HUES64 (cell line): ENCODE data around the gene IRAK3.
"Not testable (repeated sequence)": the region's sequence is repeated elsewhere in the genome, so short reads cannot be mapped to it uniquely, and the experiment has no call there.

Experiments
- H3K27ac ChIP-seq: 2 replicates; pipeline ENCODE4 v1.7.0; 2013; ENCODE audit warnings: low read depth, low read length, inconsistent platforms
- H3K27me3 ChIP-seq: 2 replicates; pipeline ENCODE4 v1.6.1; 2013; ENCODE audit warnings: mild to moderate bottlenecking, low read length; ENCODE audit not compliant: insufficient read depth
- H3K36me3 ChIP-seq: 2 replicates; pipeline ENCODE4 v1.6.1; 2013; ENCODE audit warnings: mild to moderate bottlenecking, low read length; ENCODE audit not compliant: insufficient read depth
- H3K4me1 ChIP-seq: 2 replicates; pipeline ENCODE4 v1.6.1; 2013; ENCODE audit warnings: mild to moderate bottlenecking, low read length, moderate library complexity; ENCODE audit not compliant: insufficient read depth
- H3K4me3 ChIP-seq: 2 replicates; pipeline ENCODE4 v1.5.1; 2013; ENCODE audit warnings: mild to moderate bottlenecking, low read length, moderate library complexity
- H3K9ac ChIP-seq: 2 replicates; pipeline ENCODE4 v1.6.1; 2013; ENCODE audit warnings: mild to moderate bottlenecking, low read depth, low read length
- H3K9me3 ChIP-seq: 2 replicates; pipeline ENCODE4 v1.6.1; 2013; ENCODE audit warnings: low read depth, low read length; ENCODE audit not compliant: insufficient read depth
- WGBS: fragments of 150-250, 120-280 bp; methylation state at CpG from one replicate; pipeline ENCODE4 v1.1.7; 2013; ENCODE audit warnings: missing lambda C conversion rate; 5-methylcytosine and 5-hydroxymethylcytosine counted together

Gene IRAK3

DNA sequence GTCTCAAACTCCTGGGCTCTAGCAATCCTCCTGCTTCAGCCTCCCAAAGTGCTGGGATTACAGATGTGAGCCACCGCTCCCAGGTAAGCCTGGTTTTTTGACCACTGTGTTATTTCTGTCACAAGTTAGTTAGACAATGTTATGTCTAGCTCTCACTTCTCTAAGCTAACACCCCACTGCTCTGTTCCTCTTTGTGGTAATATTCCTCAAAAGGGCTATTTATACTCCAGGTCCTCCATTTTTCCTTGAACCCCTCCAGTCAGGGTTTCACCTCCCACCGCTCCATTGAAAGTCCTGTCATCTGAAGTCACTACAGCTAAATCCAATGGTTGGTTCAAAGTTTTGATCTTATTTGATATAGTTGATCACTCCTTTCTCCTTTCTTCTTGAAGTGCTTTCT, 5.1 kb downstream of the IRAK3 start:
- H3K9ac ChIP-seq: no peak overlapping the region
- H3K36me3 ChIP-seq: no peaks in the 10 kb centered on the region
- H3K27me3 ChIP-seq: peaks cover 29% of the 10 kb centered on the region
- WGBS: 92% methylated on average over 2 of the region's 2 CpGs
- H3K9me3 ChIP-seq: no peaks in the 10 kb centered on the region
- H3K4me1 ChIP-seq: peaks cover 13% of the 10 kb centered on the region
- H3K4me3 ChIP-seq: no peak overlapping the region
- H3K27ac ChIP-seq: no peak overlapping the region

DNA sequence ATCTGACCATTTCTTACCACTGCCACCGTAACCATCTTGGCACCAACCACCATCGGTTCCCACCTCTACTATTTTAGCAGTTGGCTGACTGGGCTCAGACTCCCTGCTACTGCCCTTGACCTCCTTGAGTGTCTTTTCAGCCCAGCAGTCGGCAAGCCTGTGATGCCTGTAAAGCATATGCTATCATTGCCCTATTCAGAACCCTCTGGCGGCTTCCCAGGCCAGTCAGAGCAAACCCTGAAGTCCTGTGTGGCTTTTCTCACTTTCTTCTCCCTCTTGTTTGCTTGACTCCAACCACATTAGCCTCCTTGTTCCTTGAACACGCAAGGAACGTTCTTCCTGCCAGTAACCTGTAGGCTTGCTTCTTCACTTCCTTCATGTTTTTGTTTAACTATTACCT, 6.2 kb downstream of the IRAK3 start:
- Histone ChIP-seq H3K27me3 (peaks cover 18% of the 10 kb centered on the region), H3K4me1 (peaks cover 13% of the 10 kb centered on the region), H3K9ac (no peak overlapping the region), H3K9me3 (peaks cover 6% of the 10 kb centered on the region; the same call in 1 of the 2 replicates), H3K27ac (no peak overlapping the region), H3K36me3 (no peaks in the 10 kb centered on the region), H3K4me3 (no peak overlapping the region)
- WGBS: 96% methylated on average over 6 of the region's 6 CpGs

DNA sequence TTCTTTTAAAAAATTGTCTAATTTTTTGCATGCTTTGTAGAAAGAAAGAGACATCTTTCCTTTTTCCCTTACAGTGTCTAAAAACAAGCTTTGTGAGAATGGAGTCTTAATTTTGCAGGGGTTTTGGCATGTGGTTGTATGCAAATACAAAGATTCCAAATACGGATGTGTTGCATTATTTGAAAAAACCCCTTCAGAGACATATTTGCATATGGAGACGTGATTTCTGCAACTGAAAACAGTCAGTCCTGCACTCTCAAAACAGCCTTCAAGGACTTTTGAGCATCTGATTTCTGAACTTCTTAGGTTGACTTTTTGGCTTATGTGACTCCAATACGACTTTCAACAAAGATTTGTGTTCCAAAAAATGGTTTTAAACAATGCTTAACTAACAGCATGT, 7.8 kb downstream of the IRAK3 start:
- no peak overlapping the region for H3K27ac ChIP-seq
- 61% methylated on average over 3 of the region's 3 CpGs for WGBS
- H3K4me3 ChIP-seq: no peak overlapping the region
- peaks cover 13% of the 10 kb centered on the region for H3K4me1 ChIP-seq
- H3K9me3 ChIP-seq: peaks cover 7% of the 10 kb centered on the region; the same call in 1 of the 2 replicates
- no peak overlapping the region for H3K9ac ChIP-seq
- H3K36me3 ChIP-seq: no peaks in the 10 kb centered on the region
- peaks cover 3% of the 10 kb centered on the region; the same call in 1 of the 2 replicates for H3K27me3 ChIP-seq

DNA sequence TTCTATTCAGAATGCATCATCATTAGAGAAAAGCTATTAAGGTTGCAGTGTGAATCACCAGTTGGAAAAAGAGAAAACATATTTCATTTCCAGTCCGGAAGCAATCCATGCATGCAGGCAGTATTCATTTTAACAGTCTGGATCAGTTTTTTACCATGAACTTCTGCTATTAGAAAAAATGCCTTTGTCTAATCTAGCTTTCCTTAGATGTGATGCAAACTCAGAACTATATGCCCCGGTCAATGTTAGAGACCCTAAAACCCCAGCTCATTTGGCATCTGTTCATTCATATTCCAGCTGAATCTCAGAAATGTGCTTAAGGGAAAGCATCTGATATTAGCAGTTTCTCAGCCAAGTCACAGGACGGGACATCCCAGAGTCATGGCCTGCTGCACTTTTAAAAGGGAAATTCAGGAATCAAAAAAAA, 8.5 kb downstream of the IRAK3 start:
- Histone ChIP-seq H3K36me3 (no peaks in the 10 kb centered on the region), H3K27me3 (no peaks in the 10 kb centered on the region), H3K4me3 (no peak overlapping the region), H3K27ac (no peak overlapping the region), H3K9ac (no peak overlapping the region), H3K9me3 (peaks cover 7% of the 10 kb centered on the region; the same call in 1 of the 2 replicates), H3K4me1 (peaks cover 13% of the 10 kb centered on the region)
- 83% methylated on average over 3 of the region's 3 CpGs for WGBS

DNA sequence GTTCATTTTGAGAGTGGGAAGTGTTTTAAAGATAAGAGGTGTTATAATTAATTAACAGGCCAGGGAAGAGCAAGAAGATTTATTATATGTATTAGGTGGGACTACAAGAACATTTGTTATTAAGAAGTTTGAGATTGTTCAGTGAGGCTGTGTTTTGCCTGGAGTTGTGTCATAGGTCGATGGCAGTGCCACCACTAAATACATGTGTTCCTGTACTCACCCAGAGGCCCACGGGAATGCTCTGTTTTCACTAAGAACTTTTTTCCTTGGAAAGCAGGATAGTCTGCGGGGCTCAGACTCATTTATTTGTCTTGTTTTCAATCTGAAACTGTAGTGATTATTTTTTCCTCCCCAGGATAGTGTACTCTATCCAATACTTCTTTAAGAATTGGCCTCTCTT, 10.1 kb downstream of the IRAK3 start:
- 91% methylated on average over 3 of the region's 3 CpGs for WGBS
- Histone ChIP-seq H3K36me3 (no peaks in the 10 kb centered on the region), H3K9me3 (peaks cover 7% of the 10 kb centered on the region; the same call in 1 of the 2 replicates), H3K27me3 (no peaks in the 10 kb centered on the region), H3K27ac (no peak overlapping the region), H3K4me1 (peaks cover 13% of the 10 kb centered on the region), H3K9ac (no peak overlapping the region), H3K4me3 (no peak overlapping the region)

DNA sequence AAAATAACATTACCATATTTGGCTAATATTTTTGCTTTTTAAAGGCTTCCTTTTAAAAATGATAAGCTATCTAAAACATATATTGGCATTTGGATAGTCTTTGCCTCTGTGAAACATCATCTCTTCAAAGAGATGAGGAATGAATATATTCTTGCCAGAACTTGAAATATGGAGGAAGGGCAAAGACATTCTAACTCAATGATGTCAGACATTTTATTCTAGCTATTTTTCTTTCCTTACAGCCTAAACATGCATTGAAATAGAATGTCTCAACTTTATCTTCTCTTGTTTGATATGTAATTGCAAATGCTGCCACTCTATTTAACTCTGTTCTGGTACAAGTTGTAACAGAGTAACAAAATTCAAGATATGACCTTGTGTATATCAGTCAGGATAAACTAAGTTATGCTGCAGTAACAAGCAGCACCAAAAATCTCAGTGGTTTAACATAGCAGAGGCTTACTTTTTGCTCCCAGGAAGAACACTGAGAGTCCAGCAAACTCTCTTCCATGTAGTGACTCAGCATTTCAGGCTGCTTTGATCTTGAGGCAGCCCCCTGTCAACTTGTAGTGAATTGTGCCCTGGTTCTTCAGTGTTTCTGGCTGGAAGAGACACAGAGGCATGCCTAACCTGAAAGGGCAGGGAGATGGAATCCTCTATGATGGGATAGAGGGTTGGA, 11.0 kb downstream of the IRAK3 start:
- H3K9me3 ChIP-seq: peaks cover 7% of the 10 kb centered on the region; the same call in 1 of the 2 replicates
- no peak overlapping the region for H3K9ac ChIP-seq
- H3K36me3 ChIP-seq: no peaks in the 10 kb centered on the region
- no peak overlapping the region for H3K4me3 ChIP-seq
- no peaks in the 10 kb centered on the region for H3K27me3 ChIP-seq
- H3K27ac ChIP-seq: no peak overlapping the region
- H3K4me1 ChIP-seq: peaks cover 13% of the 10 kb centered on the region

DNA sequence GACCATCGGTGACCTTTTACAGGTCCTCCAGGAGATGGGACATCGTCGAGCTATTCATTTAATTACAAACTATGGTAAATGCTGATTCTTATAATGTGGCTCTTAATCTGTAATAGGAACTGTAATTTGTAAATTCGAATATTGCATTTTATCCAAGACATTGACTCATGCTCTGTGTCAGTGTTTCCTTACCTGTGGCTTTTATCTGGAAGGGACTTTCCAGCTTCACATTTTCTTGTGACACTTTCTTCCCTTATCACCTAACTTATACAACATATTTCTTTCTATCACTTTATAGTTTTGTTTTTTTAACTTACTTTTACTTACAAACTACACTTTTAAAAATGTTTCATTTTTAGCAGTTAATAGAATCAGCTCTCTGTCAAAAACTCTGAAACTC, 14.8 kb downstream of the IRAK3 start:
- Histone ChIP-seq H3K9ac (no peak overlapping the region), H3K4me1 (no peaks in the 10 kb centered on the region), H3K4me3 (no peak overlapping the region), H3K36me3 (no peaks in the 10 kb centered on the region), H3K27ac (no peak overlapping the region), H3K9me3 (peaks cover 7% of the 10 kb centered on the region; the same call in 1 of the 2 replicates), H3K27me3 (no peaks in the 10 kb centered on the region)
- 94% methylated on average over 4 of the region's 4 CpGs for WGBS

DNA sequence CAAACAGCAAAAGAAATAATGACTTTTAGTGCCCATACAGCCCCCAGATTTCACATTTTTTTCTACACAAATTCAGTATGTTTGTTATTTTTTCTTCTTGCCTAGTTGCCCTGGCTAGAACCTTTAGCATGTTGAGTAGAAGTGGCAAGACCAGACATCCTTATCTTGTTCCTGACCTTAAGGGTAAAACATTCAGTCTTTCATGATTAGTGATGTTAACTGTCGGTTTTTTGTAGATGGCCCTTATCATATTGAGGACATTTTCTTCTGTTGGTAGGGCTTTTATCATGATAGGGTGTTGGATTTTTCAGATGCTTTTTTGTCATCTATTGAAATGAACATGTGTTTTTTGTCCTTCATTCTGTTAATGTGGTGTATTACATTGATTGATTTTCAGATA, 17.1 kb downstream of the IRAK3 start:
- Histone ChIP-seq H3K36me3 (no peaks in the 10 kb centered on the region), H3K9me3 (no peaks in the 10 kb centered on the region), H3K4me1 (no peaks in the 10 kb centered on the region), H3K27me3 (no peaks in the 10 kb centered on the region), H3K27ac (no peak overlapping the region), H3K9ac (no peak overlapping the region), H3K4me3 (no peak overlapping the region)
- 85% methylated on average over 1 of the region's 1 CpG for WGBS

DNA sequence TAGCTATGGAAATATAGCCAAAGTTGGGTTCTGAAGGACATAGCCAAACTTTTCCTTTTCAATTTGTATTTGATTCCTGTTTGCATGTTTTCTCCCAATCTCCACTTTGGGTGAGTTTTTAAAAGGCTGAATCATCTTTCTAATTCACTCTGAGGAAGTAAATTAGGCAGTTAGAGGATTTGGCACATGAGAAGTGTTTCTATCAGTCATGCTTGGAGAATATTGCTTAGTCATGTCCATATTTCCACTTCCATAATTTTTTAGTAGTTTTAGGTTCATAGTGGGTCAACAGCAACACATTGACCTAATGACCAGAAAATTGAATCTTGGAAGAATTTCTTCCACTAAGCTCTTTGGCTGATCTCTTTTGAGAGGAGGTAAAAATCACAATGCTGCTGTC, 21.8 kb downstream of the IRAK3 start:
- Histone ChIP-seq H3K4me3 (no peak overlapping the region), H3K9me3 (no peaks in the 10 kb centered on the region), H3K27ac (no peak overlapping the region), H3K27me3 (no peaks in the 10 kb centered on the region), H3K4me1 (no peaks in the 10 kb centered on the region), H3K36me3 (no peaks in the 10 kb centered on the region), H3K9ac (no peak overlapping the region)

DNA sequence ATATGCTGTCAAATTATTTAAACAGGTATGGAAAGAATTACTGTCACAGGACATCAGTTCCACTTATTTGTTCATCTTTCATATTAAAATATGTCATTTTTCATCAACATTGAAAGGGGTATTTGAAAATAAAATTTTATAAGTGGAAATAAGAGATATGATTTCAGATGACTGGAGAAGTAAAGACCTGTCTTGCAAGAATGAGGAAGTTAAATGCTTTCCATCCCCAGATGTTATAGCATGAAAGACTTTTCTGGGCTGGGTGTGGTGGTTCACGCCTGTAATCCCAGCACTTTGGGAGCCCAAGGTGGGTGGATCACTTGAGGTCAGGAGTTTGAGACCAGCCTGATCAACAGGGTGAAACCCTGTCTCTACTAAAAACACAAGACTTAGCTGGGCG, 22.6 kb downstream of the IRAK3 start:
- H3K27ac ChIP-seq, H3K36me3 ChIP-seq, H3K9ac ChIP-seq, H3K4me1 ChIP-seq, H3K9me3 ChIP-seq, H3K27me3 ChIP-seq, H3K4me3 ChIP-seq: not testable (repeated sequence)
- WGBS: 98% methylated on average over 2 of the region's 2 CpGs

DNA sequence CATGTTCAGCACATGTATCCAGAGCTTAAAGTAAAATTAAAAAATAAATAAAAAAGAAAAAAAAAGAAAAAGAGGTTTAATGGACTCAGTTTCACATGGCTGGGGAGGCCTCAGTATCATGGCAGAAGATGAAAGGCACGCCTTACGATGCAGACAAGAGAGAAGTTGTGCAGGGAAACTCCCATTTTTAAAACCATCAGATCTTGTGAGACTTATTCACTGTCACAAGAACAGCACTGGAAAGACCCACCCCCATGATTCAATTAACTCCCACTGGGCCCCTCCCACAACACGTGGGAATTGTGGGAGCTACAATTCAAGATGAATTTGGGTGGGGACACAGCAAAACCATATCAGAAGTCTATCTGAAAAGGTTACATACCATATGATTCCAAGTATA, 24.0 kb downstream of the IRAK3 start:
- not testable (repeated sequence) for H3K27ac ChIP-seq, H3K4me1 ChIP-seq, H3K9ac ChIP-seq, H3K9me3 ChIP-seq, H3K4me3 ChIP-seq, H3K36me3 ChIP-seq, H3K27me3 ChIP-seq
- 98% methylated on average over 3 of the region's 3 CpGs for WGBS
